Measurements from ENCODE around the gene DDX59.
A peak's percentile ranks its signal among the peaks of the same experiment; 100 is the strongest.

The DDX59 gene

DNA sequence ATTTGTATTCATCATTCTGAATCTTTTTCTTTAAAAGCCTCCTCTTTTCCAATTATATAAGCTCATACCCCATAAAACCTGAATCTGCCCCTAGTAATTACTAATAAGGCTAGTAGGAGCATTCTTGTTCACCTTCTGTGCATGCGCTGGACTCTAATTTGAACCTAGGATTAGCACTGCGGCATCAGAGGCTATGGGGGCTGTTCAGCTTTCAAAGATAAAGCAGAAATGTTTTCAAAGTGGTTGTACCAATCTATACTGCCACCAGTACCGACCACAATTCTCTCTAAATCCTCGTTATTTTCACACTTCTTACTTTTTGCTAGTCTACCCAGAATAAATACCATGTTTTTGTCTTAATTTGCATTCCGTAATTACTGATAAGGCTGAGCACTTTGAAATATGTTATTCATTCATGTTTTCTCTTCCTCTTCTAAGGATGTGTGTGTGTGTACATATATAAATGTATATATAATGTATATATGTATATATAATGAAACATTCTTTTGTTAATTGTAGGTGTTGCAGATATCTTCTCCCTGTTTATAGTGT lies 1.6 kb upstream of the DDX59 start:
- FAIRE-seq (peak; percentile 35), DNase-seq (ENCODE audit: insufficient read length, low spot score) (no peak)
- no peak for TF ChIP-seq CTCF (IDR thresholded peaks at IDR 0.05; ENCODE audit: insufficient read depth, missing control alignments)

DNA sequence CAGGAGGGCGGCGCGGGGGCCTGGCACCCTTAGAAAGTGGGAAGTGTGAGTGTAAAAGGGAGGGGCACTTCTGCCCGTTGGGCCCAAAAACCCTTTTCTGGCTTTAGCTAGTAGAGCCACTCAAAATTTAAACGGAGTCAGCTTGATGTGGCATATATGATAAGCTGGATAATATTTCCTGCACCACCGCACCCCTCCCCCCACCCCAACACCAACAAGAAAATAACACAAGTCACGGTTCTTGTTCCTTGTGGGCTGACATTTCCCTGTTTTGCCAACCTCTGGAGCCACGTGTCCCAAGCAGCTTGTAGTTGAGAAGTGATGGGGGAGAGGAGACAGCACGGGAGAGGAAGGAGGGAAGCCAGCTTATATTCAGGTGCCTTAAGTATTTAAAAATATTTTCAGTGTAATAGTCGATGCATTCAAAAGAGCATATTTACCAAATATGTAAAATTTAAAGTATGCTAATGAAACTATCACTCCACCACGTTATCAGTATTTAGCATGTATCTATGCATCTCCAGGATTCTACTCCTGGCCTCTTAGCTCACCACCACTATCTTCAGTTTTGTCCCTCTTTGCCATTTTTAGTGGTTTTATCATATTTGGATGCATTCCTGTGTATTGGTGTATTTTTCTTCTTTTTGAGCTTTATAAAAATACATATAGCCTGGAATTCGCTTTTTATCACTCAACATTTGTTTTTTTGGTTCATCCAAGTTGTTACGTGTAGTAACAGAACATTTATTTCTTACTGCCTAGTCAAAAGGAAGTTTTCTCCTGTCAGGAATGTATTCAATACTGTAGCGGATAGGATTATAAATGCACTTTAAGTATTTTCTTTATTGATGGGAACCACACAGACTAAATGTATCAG lies 773 bp upstream of the DDX59 start:
- TF ChIP-seq CTCF (IDR thresholded peaks at IDR 0.05; ENCODE audit: insufficient read depth, missing control alignments) = no peak
- no peak for DNase-seq (ENCODE audit: insufficient read length, low spot score)
- peak; percentile 21 for FAIRE-seq

DNA sequence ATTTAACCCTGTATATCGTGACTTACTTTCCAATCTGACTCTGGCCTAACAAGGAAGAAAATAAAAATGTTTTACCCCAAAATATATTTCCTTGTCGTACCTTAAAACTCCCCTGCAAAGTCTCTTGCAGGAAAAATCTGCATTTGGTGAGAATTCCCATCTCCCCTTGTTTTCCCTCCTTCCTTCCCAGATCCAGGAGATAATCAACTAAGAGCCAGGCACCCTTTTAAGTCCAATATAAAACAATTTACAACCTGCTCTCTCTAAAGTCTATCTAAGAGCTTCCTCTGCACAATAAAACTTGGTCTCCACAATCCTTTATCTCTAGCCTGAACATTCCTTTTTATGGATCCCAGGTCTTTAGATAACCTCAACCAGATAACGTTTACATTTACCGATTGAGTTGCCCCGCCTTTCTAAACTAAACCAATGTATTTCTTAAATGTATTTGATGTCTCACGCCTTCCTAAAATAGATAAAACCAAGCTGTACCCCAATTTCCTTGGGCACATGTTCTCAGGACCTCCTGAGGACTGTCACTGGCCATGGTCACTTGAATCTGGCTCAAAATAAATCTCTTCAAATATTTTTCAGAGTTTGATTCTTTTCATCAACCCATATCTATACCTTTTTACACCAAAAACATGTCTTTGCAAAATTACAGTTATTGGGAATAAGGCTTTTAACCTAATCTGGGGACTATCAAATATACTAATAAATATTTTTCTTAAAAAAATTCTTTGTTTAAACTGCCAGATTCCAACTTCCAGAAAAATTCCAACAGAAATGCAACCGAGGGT lies 993 bp downstream of the DDX59 start:
- FAIRE-seq = no peak
- TF ChIP-seq CTCF (IDR thresholded peaks at IDR 0.05; ENCODE audit: insufficient read depth, missing control alignments) = no peak
- no peak for DNase-seq (ENCODE audit: insufficient read length, low spot score)

GRCh38 chr1:200666309-200666708 lies 3.4 kb downstream of the DDX59 start:
- DNase-seq (ENCODE audit: insufficient read length, low spot score) (no peak), FAIRE-seq (no peak)
- TF ChIP-seq CTCF (IDR thresholded peaks at IDR 0.05; ENCODE audit: insufficient read depth, missing control alignments) = no peak

DNA sequence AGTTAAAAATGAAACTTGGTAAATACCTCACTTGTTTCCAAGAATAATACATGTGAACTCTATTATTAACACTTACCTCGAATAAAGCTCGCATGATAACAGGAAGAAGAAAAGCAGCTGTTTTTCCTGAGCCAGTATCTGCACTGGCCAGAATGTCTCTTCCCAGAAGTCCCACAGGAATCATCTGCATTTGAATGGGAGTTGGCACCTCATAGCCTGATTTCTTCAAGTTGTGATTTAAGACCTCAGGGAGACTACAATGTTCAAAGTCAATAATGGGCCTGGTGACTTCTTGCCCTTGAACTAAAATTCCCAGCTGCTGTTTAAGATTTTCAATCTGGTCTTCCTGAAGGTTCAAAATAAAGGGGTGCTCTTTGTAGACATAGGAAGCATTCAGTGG lies 3.8 kb downstream of the DDX59 start:
- DNase-seq (ENCODE audit: insufficient read length, low spot score) (no peak), FAIRE-seq (no peak)
- TF ChIP-seq CTCF (IDR thresholded peaks at IDR 0.05; ENCODE audit: insufficient read depth, missing control alignments) = no peak

- no peak for DNase-seq (ENCODE audit: insufficient read length, low spot score)
- TF ChIP-seq CTCF (IDR thresholded peaks at IDR 0.05; ENCODE audit: insufficient read depth, missing control alignments) = no peak
- FAIRE-seq = no peak
These were observed 9.0 kb downstream of the DDX59 start for GRCh38 chr1:200660719-200661118.

All from D721Med (cell line).